ENCODE measurements around the gene PLA2G2F. TPM values are rescaled to one million over a fixed set of nuclear protein-coding genes. Genes with fewer than 3 reads are reported as not detected.
A peak's percentile ranks its signal among the peaks of the same experiment; 100 is the strongest.

The PLA2G2F gene
- total and polyA plus RNA-seq, 2 of the 8 experiments (the other 6 are each of a cell fraction or from before 2014, with no cell fraction given), result not detected

DNA sequence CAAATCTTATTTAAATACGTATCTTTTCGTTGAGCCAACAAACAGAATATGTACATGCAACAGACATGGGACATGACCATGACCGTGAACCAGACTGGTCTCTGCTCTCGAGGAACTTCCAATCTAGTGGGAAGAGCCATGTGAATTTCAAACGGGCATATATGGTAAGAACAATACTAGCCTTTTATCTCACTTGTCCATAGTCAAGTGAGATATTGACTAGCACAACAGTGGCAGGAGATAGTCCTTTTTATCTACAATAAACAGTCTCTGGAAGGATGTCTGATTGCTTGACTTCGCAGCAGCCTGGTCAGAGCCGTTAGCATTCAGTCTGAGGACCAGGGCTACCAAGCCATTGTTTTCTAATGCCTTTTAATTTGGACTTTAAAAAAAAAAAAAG lies 59.8 kb downstream of the PLA2G2F start:
- Histone ChIP-seq H3K4me2 (ENCODE audit: insufficient read depth in 1 of 2, low read depth in 2 of 2, low read length in 2 of 2) (no peak overlapping the region), H4K5ac (ENCODE audit: insufficient read length, low read depth, low read length) (no peak overlapping the region), H2BK20ac (ENCODE audit: low read length) (no peak overlapping the region), H3K23ac (ENCODE audit: insufficient read length) (no peak overlapping the region), H3K18ac (ENCODE audit: extremely low read depth, low read length) (no peak overlapping the region), H3K4me1 (replicated peaks in 1 of 4; ENCODE audit: control insufficient read depth in 3 of 4, insufficient read depth in 4 of 4, low read length in 3 of 4) (peaks cover 0 to 7% (median under 1%) of the 10 kb centered on the region in 4 experiments; a peak in 4 of 7 replicates), H2BK120ac (replicated peaks; ENCODE audit: low read depth, low read length) (no peak overlapping the region), H3K23me2 (ENCODE audit: low read depth, low read length) (no peaks in the 10 kb centered on the region), H4K20me1 (replicated peaks in 1 of 2; ENCODE audit: control insufficient read depth in 1 of 2, insufficient read depth in 2 of 2, low read length in 2 of 2) (no peaks in the 10 kb centered on the region), H3K79me1 (ENCODE audit: low read depth, low read length) (no peaks in the 10 kb centered on the region), H4K91ac (replicated peaks; ENCODE audit: insufficient read length, low read length) (no peak overlapping the region), H3K9ac (replicated peaks in 1 of 4; ENCODE audit: extremely low read depth in 1 of 4, low read depth in 3 of 4, low read length in 3 of 4) (no peak overlapping the region), H3K4me3 (ENCODE audit: extremely low read depth in 1 of 4, insufficient read depth in 2 of 4, low read depth in 3 of 4, low read length in 4 of 4) (no peak overlapping the region), H2AK5ac (ENCODE audit: low read depth, low read length) (no peak overlapping the region), H3K4ac (replicated peaks; ENCODE audit: insufficient read length, low read depth, low read length) (no peak overlapping the region), H3K27ac (ENCODE audit: low read depth, low read length) (no peak overlapping the region), H3K79me2 (ENCODE audit: control insufficient read depth in 1 of 2, insufficient read depth in 2 of 2, low read length in 2 of 2) (no peaks in the 10 kb centered on the region), H2BK15ac (ENCODE audit: low read length) (no peak overlapping the region), H2AFZ (ENCODE audit: low read length) (0 out of 2 replicates have a peak overlapping the region, but pooled peaks have one; percentile 64), H3K9me3 (ENCODE audit: insufficient read depth in 2 of 2, low read depth in 1 of 2, low read length in 1 of 2) (no peaks in the 10 kb centered on the region), H3K36me3 (ENCODE audit: control insufficient read depth in 2 of 4, insufficient read depth in 4 of 4, low read length in 3 of 4) (no peaks in the 10 kb centered on the region), H3K27me3 (replicated peaks in 1 of 4; ENCODE audit: control insufficient read depth in 3 of 4, extremely low read depth in 1 of 4, insufficient read depth in 3 of 4, low read length in 3 of 4) (no peaks in the 10 kb centered on the region; a peak in 1 of 7 replicates), H3K14ac (ENCODE audit: insufficient read length) (no peak overlapping the region), H3K56ac (replicated peaks; ENCODE audit: insufficient read length, low read depth, low read length) (no peak overlapping the region), H4K8ac (ENCODE audit: extremely low read depth, insufficient read depth, low read length) (no peak overlapping the region), H2BK12ac (ENCODE audit: low read depth, low read length) (no peak overlapping the region), H2BK5ac (ENCODE audit: low read depth, low read length) (no peak overlapping the region)
- POLR2A ChIA-PET (ENCODE audit: partially characterized antibody), result no interaction called here
- CTCF ChIA-PET (ENCODE audit: partially characterized antibody), result no interaction called here
- DNase-seq (ENCODE audit: low read depth in 1 of 2, low spot score in 2 of 2) (no peak), FAIRE-seq (no peak)
- 83% methylated on average over 7 of the region's 7 CpGs; no CpG with 5 or more reads in 1 of the 2 experiments for WGBS, 2 experiments (ENCODE audit: extremely low coverage in 1 of 2, insufficient coverage in 1 of 2, insufficient read length in 1 of 2, insufficient replicate concordance in 2 of 2, low coverage in 1 of 2, low lambda C conversion rate in 2 of 2, missing lambda C conversion rate in 1 of 2)
- TF ChIP-seq SP1 (IDR thresholded peaks at IDR 0.05; ENCODE audit: low read depth, low read length) (no peak), YY1 (IDR thresholded peaks at IDR 0.05; ENCODE audit: low read depth, low read length) (no peak), CREB1 (IDR thresholded peaks at IDR 0.05) (no peak), SIN3A (conservative IDR thresholded peaks at IDR 0.05 in 1 of 2, IDR thresholded peaks at IDR 0.05 in 1 of 2; ENCODE audit: low read depth in 1 of 2, low read length in 2 of 2) (no peak), SIX5 (IDR thresholded peaks at IDR 0.05; ENCODE audit: low read depth, low read length) (no peak), EP300 (IDR thresholded peaks at IDR 0.05; ENCODE audit: borderline replicate concordance in 1 of 2, low read depth in 2 of 2, low read length in 2 of 2) (no peak), NANOG (IDR thresholded peaks at IDR 0.05; ENCODE audit: insufficient read depth, low read depth, low read length, poor library complexity, severe bottlenecking) (no peak), RXRA (IDR thresholded peaks at IDR 0.05; ENCODE audit: insufficient read depth, low read depth, low read length) (no peak), CHD1 (IDR thresholded peaks at IDR 0.05; ENCODE audit: low read depth, low read length) (no peak), SP2 (IDR thresholded peaks at IDR 0.05; ENCODE audit: low read length) (no peak), RBBP5 (IDR thresholded peaks at IDR 0.05; ENCODE audit: borderline replicate concordance, low read depth, low read length) (no peak), TBP (IDR thresholded peaks at IDR 0.05; ENCODE audit: low read depth, low read length) (no peak), POLR2A (IDR thresholded peaks at IDR 0.05; ENCODE audit: control extremely low read depth in 1 of 2, low read depth in 2 of 2, low read length in 2 of 2) (no peak)
